NCI-H1092 treated with DMSO at 0.1 percent for 48 hours (cell line): ENCODE measurements around the gene CDH18.

Experiments
- DNase-seq: peaks from one replicate; lab custom pipeline; 2025; lab: John Stamatoyannopoulos, UW

The CDH18 gene

DNA sequence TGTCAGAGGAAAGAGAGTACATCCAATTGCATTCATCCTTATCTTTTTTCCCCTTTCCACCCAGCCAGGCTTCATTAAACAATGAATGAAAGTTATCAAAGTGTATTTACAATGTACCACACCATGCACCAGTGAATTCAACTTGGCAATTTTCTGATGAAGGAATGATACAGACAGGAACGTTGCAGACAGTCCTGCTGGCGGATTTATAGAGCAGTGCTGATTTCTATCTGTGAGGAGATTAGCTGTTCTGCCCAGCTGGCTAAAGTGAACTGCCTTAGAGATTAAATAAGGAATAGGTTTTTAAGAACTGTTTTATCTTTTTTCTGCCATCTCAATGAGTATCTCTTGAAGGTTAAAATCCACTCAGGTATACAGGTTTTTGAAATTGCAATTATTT lies 403.9 kb downstream of the CDH18 start:
- DNase-seq, result no peak

DNA sequence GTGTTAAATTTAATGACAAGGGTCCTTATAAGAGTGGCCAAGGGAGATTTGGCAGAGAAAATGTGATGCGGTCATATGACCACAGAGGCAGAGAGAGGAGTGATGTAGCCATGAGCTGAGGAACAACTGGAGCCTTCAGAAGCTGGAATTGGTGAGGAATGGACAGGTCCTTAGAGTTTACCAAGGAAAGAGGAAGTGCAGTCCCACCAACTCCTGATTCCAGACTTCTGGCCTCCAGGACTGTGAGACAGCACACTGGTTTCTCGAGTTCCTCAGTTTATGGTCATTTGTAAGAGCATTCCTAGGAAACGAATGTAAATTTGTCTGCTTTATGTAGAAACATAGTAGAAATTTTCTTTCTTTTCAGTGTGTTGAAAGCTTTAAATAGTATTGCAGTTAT lies 410.1 kb downstream of the CDH18 start:
- DNase-seq, result no peak

DNA sequence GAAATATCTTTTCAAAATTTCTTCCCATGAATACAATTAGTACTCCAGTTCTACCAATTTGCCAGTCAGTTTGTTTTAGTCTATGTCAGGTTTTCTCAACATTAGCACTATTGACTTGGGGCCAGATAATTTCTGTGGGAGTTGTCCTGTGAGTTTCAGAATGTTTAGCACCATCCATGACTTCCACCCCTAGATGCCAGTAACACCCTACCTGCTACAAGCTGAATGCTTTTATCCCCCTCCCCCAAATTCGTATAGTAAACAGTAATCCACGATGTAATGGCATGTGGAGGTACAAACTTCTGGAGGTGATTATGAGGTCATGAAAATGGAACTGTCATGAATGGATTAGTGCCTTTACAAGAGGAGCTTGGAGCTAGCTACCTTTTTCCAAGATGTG lies 420.0 kb downstream of the CDH18 start:
- no peak for DNase-seq

GRCh38 chr5:19565466-19565865 lies 422.5 kb downstream of the CDH18 start:
- no peak for DNase-seq

DNA sequence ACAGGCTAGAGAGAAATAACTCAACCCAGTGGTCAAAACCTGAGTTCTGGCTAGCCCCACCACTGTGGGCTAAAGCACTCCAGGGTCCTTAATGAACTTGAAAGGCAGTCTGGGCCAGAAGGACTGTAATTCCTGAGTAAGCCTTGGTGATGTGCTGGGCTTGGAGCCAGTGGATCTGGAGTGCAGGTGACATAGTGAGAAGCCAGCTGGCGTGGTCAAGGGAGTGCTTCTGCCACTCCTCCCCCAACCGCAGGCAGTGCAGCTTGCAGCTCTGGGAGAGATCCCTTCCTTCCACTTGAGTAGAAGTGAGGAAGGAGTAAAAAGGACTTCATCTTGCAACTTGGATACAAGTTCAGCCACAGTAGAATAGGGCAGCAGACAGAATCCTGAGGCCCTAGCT lies 424.0 kb downstream of the CDH18 start:
- DNase-seq, result peak; percentile 49

- DNase-seq, result no peak
Observed at GRCh38 chr5:19555876-19556275, 432.1 kb downstream of the CDH18 start.

DNA sequence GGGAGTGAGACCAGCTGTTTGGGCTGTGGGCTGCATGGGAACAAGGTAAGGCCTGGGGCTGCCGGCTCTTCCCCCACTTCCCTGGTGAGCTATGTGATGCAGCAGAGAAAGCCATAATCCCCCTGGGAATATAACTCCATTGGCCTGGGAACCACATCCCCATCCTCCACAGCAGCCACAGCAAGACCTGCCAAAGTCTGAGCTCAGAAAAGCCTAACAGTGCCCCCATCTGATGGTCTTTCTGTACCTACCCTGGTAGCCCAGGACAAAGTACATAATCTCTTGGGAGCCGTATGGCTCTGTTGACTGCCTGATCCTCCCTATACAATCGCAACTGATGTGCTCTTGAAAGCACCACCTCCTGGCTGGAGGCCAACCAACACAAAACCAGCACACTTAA lies 432.6 kb downstream of the CDH18 start:
- no peak for DNase-seq

DNA sequence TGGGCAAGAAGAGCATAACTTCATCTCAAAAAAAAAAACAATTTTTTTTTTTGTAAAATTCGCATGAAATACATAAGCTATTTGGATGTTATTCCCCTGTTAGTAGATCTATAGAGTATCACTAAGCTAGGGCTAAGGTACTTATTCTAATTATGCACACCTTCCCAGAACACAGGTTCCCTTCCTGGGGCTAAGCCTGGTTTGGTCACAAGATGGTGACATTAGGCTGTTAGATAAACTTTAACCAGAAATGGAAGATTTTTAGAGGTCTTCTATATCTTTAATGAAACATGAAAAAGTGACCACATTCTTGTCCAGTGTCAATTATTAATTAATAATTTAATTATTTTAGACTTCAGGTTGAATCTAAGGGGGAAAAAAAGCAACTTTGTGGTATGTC lies 433.5 kb downstream of the CDH18 start:
- no peak for DNase-seq

GRCh38 chr5:19547640-19548039 lies 440.4 kb downstream of the CDH18 start:
- DNase-seq, result no peak

GRCh38 chr5:19546521-19546920 lies 441.5 kb downstream of the CDH18 start:
- DNase-seq, result no peak

- DNase-seq, result no peak
Observed at GRCh38 chr5:19538607-19539006, 449.4 kb downstream of the CDH18 start.

DNA sequence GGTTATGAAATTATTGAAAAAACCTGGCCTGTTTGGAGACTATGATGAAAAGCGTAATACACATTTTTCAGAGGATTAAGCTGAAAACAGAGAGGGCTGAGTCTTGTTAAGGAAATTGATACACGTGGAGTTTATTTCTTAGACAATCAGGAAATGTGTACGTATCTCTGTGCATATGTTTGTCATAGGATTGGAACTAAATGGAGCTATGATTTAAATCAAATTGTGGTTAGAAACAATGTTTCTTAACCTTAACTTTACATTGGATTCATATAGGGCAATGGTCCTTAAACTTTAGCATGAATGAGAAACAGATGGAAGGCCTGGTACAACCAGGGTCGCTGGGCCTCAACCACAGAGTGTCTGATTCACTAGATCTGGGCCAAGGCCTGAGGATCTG lies 451.6 kb downstream of the CDH18 start:
- DNase-seq, result no peak

- DNase-seq, result no peak
Observed at GRCh38 chr5:19534751-19535150, 453.2 kb downstream of the CDH18 start.

DNA sequence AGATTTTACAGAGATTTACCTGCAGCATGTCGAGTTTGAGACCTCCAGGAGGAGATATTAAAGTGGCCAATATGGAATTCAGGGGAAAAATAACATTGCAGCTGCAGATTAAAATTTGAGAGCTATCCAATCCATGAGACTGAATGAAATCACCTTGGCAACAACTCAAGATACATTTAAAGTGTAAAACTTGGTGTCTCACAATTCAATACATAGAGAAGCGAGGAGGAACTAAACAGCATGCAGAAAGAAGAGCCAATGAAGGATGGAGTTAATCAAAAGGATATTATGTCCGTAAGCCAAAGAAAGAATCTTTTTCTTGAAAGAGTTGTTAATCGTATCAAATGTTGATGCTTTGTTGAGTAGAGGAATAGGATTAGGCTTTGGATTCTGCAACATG lies 455.1 kb downstream of the CDH18 start:
- no peak for DNase-seq

DNA sequence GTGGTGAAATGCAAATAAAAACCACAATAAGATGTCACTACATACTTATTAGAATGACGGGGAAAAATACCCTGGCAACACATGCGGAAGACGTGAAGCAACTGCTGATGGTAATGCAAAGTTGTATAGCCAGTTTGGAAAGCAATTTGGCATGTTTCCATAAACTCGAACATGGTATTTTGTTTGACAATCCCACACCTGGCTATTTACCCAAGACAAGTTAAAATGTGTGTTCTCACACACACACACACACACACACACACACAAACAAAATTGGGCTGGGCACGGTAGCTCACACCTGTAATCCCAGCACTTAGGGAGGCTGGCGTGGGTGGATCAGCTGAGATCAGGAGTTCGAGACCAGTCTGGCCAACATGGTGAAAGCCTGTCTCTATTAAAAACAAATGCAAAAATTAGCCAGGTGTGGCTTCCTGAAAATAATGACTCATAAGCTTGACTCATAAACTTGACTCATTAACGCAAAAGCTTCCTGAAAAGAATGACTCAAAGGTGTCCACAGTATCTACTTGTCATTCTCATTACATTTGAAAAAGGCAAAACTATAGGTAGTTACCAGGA lies 456.5 kb downstream of the CDH18 start:
- no peak for DNase-seq

- DNase-seq, result no peak
Observed at GRCh38 chr5:19519448-19519847, 468.6 kb downstream of the CDH18 start.

DNA sequence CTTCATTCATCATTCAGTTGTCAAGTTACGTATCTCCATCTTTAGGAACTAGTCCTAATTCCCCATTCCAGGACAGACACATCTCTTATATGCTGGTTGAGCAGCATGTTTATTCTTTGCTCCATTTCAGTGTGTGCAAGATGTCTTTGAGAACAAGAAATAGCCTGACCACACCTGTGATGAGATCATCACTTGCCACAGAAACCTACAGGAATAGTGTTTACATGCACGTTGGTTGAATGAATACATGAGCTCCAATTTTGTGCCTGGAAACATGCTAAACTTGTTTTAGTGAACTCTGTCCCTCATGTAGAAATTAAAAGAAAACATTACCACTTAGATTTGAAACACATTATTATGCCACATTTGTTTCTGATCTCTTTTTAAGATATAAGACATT lies 489.1 kb downstream of the CDH18 start:
- no peak for DNase-seq

DNA sequence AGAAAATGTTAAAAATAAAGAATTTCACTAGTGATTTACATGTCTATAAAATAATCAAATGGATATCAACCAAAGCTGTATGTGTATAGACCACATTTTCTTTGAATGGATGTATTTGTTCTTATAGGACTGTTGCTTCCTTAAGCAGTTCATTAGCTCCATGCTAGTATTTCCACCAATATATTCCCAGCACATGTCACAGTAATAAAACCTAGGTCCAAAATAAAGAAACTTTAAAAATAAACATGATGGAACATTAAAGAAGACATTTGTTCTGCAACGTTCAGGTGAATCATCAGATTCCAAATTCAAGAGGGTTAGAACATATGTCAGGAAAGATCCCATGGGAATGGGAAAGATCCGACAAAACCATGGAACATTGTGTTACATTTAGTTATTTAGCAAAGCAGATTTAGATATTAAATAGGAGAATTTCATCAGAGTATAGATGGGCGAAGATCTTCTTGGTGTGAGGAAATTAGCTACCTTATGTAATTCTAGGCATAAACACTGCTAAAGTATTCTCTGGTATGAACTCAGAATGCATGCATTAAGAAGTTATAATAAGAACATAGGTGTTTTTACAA lies 490.7 kb downstream of the CDH18 start:
- DNase-seq, result no peak

DNA sequence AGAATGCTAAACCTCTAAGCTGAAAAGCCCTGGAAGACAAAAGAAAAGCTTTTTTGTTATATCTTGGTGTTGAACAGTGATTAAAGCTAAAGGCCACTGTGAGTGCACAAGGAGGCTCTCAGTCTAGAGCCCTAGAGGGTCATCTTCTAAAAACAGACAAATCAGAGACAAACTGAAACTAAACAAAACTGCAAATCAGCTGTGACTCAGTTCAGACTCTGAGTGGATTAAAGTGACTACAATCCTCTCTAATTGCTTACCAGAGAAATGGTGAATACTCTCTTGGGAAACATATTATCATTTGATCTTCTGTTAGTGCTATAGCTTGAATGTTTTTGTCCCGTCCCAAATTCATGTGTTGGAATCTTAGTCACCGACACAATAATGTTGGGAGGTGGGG lies 491.9 kb downstream of the CDH18 start:
- no peak for DNase-seq

DNA sequence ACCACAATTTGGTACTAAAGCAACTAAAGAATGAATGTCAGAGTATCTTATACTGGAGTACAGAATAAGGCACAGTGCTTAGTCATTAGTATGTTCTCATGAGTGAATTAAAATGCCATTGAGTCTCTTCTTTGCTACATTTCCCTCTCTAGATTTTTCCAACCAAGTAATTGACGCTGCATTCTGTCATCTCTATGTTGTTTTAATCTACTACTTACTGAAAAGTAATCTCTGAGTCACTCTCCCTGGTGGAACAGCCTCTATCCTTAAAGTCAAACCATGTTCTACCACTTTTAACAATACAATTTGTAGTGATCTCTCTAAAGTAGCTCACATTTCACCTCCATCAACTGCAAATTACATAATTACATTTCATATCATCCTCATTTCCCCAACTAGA lies 495.1 kb downstream of the CDH18 start:
- DNase-seq, result no peak

DNA sequence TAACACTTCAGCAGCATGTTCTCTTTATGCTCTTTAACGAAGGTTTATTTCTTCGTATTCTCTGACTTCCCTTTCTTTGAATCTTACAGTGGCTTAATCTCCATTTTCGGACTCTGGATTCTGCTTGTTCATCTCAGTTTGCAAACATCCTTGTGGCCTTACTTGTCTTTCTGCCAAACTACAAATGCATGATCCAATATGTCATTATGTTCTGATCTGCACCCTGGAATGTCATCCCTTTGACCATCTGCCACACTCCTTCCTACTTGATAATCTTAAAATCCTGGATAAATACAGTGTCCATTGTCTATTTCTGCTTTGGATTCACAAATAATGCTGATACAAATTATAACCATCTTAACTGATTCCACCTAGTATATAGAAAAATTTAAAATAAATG lies 499.2 kb downstream of the CDH18 start:
- DNase-seq, result no peak

DNA sequence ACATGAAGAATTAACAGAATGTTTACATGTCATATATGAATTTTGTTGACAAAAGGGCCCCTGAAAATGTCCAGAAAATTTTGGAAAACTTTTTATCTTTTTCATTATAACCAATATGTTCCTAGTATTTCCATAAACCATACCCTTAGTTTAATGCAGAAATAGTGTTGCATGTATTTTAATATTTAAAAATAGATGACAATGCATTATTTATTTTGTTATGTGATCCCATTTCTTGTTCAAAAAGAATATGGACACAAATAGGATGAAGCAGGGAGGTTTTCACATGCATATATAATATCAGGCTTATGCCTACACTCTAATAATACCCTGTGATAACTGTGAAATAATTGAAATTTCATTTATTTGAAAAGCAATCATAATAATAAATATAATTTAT lies 500.5 kb downstream of the CDH18 start:
- DNase-seq, result no peak

DNA sequence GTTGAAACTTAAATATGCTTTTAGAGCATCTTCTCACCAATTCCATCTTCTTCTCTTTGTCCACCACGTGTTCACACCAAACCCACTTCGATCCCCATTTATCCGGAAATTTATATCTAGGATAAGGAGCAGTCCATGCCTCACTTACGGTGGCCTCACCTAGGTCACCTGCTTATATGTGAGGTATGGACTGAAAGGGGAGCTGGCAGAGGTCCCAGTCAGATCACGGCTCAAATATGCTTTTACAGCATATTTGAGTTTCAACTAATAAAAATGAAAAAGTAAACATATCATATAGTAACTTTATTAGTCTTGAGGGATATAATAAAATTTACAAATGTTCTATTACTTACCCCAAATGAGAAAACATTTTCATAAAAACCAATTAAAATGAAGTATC lies 508.4 kb downstream of the CDH18 start:
- DNase-seq, result no peak

DNA sequence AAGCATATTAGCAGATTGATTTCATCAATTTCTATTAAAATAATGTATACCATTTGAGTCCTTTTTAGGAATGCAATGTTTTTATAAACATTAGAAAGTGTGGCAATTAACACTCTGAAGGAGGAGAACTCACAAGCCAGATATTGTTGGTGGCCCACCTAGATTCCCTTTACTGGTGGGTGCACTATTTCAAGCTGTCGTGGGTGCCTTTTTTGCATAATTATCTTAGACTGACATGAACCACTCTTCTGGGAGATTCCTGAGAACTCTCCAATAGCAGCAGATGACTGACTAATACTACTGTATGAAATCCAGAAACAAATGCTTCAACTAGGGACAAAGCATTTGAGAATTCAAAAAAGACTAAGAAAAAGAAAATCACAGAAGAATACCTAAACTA lies 526.0 kb downstream of the CDH18 start:
- DNase-seq, result no peak

DNA sequence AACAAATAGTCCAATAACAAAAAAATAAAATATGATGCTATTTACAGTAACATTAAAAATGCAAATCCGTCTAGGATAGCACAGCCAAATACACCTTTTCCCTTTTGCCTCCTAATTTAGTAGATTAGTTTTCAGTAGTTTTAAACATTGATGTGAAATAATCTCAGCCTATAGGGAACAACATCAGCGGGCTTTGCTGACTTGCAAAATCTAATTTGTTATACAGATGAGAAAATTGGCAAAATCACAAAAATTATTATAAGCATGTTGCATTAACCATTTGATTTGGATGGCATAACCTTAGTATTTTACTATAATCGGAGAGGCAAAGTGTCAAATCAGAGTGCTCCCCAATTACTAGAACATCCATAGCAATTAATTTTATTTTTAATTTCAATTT lies 563.5 kb downstream of the CDH18 start:
- no peak for DNase-seq
